LNCAP (cell line): ENCODE data around the gene SSBP4.

Experiments used
- CTCF ChIP-seq: fragments of 450-650 bp; IDR thresholded peaks from 2 replicates; pipeline ENCODE4 v1.5.1; 2017; ENCODE audit warnings: mild to moderate bottlenecking

SSBP4 gene

GRCh38 chr19:18422530-18423191 lies 3.5 kb downstream of the SSBP4 start:
- TF ChIP-seq CTCF: no peak

- no peak for TF ChIP-seq CTCF
Measured at GRCh38 chr19:18423258-18424020, 4.2 kb downstream of the SSBP4 start.

GRCh38 chr19:18424122-18424889 lies 5.1 kb downstream of the SSBP4 start:
- no peak for TF ChIP-seq CTCF

GRCh38 chr19:18424890-18425514 lies 5.8 kb downstream of the SSBP4 start:
- no peak for TF ChIP-seq CTCF

- no peak for TF ChIP-seq CTCF
Measured at GRCh38 chr19:18425515-18426415, 6.6 kb downstream of the SSBP4 start.

- TF ChIP-seq CTCF: no peak
Measured at GRCh38 chr19:18426416-18426767, 7.2 kb downstream of the SSBP4 start.
